Esophagus mucosa (tissue), 1 donor: ENCODE results near the gene SPSB1. TPM values are rescaled to one million over a fixed set of nuclear protein-coding genes. Genes with fewer than 3 reads are reported as not detected.

Source experiments
- ATAC-seq: fragments of 200-7000 bp; cut with Tn5 transposase; one replicate; pipeline ENCODE4 v1.9.1; 2020
- total RNA-seq: library from RNA; stranded (reverse); gene quantifications from one replicate; pipeline ENCODE4 v1.2.4, GENCODE V29; 2023
- donor health status: DM: yes; HTN: yes; CAD: no.

Gene SPSB1
- 15.5 TPM for total RNA-seq

DNA sequence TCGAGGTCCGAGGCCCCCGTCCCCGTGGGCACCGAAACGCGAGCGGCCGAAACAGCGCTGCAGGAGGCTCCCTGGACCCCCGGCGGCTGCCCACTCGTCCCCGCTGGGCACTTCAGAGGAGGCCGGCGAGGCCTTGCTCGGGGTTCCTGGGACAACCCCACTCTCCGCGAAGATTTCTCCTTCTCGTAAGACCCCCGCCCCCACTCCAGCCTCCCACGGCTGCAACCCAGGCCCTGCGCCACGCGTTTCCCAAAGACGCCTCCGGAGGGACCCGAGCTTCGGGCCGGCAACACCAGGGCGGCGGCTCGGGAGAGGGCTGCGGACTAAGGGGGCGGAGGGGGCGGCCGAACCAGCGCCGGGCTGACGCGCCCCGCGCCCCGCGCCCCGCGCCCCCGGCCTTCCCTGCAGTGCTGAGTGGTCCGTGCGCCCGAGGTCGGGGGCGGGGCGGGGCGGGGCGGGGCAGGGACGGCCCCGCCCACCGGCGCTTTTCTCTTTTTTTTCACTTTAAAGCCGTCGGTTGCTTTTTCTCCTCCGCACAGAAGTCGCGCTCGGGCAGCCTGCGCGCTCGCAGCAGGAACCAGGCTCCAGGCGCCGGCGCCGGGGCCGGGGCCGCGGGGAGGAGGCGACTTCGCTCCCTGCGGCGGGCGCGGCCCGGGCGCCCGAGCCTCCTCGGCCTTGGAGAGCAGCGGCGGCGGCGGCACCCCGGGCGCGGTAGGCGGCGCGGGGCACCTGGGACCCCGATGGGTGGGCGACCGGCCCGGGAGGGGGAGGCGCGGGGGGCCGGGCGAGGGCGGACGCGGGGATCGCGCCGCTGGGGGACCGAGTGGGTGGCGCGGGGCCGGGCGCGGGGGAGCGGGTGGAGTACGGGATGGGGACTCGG, at the start of gene SPSB1:
SPSB1 (plus strand) TSS at position 534 of the 880 bp plus-strand sequence. CDS start 62,998 bp downstream, outside the sequence.
- ATAC-seq, result peak; percentile 35

DNA sequence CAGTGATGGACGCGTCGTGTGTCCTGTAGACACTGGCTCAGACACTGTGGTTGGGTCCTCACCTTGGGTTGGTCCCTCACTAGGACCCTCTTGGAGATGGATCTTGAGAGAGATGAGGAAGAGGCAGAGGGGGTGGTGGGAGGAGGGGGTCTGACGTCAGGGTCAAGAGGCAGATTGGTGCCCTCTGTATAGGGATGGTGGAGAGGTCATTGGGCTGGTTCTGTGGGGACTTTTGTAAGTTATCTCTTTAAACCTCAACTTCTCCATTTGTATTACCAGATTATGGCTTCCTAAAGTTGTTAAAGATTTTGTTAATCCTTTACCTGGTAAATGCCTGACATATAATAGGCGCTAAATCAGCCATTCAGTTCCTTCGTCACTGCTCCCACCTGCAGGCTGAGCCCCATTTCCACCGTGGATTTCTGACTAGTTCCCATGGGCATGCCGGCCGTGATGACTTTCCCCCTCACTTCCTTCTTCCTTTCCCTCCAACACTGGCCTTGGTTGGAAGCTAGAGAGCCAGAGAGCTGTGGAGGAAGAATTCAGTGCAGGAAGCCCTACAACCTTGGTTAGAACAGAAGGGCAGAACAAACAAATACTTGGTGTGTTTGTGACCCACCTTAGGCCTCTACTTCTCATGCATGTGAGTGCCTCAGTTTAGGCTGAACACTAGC, 49.5 kb upstream of the SPSB1 start:
- no peak for ATAC-seq

DNA sequence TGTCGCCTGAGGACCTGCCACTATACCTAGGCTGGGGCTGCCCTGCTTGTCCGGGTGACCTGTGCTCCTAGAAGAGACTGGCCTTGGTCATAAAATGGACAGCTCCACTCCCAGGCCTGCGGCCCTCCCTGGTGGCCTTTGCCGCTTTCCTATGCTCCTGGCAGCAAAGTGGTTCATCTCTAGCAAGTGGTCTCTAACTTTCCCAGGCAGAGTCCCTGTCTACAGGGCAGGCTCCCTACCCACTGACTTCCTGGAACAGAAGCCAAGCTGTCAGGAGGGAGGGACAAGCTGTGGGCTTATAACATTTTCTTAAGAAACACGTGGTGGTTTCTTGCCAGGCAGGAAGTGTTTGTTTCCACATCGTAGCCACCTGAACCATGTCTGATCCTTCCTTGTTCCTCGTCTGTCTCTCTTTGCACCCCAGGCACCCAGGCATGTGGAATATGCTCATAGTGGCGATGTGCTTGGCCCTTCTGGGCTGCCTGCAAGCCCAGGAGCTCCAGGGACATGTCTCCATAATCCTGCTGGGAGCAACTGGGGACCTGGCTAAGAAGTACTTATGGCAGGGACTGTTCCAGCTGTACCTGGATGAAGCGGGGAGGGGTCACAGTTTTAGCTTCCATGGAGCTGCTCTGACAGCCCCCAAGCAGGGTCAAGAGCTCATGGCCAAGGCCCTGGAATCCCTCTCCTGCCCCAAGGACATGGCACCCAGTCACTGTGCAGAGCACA, 48.0 kb upstream of the SPSB1 start:
- ATAC-seq, result peak; percentile 70

DNA sequence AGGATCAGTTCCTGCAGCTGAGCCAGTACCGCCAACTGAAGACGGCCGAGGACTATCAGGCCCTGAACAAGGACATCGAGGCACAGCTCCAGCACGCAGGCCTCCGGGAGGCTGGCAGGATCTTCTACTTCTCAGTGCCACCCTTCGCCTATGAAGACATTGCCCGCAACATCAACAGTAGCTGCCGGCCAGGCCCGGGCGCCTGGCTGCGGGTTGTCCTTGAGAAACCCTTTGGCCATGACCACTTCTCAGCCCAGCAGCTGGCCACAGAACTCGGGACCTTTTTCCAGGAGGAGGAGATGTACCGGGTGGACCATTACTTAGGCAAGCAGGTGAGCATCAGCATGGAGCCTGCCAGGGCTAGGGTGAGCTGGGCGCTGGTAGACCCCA, 47.5 kb upstream of the SPSB1 start:
- ATAC-seq, result no peak

DNA sequence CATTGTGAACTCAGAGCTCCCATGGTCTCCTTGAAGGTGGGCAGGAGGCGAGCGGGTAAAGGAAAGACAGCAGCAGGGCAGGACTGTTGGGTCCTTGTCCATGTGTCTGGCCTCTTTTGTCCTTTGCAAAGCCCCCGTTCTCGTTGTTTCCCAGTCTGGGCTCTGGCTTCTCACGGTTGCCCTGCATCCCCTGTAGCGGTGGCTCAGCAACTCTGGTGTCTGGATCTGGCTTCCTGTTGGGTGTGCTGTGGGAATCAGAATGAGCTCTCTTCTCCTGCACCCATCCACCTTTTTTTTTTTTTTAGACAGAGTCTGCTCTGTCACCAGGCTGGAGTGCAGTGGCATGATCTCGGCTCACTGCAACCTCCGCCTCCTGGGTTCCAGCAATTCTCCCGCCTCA, 47.0 kb upstream of the SPSB1 start:
- ATAC-seq, result no peak

DNA sequence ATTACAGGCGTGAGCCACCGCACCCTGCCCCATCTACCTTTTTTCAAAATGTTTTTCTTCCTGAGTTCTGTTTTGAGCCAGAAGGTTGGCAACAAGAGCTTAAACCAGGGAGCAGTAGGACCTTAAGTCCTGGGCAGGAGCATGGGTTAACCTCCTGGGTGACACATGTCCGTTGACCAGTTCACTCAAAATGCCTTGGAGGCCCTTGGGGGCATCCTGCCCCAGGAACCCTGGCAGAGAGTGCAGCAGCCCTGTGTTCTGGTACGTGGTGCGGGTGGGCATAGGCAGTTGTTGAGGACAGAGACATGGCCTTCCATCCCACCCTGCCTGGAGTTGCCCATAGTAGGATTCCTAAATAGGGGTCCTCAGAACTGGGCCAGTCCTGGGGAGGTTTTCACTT, 46.5 kb upstream of the SPSB1 start:
- no peak for ATAC-seq

DNA sequence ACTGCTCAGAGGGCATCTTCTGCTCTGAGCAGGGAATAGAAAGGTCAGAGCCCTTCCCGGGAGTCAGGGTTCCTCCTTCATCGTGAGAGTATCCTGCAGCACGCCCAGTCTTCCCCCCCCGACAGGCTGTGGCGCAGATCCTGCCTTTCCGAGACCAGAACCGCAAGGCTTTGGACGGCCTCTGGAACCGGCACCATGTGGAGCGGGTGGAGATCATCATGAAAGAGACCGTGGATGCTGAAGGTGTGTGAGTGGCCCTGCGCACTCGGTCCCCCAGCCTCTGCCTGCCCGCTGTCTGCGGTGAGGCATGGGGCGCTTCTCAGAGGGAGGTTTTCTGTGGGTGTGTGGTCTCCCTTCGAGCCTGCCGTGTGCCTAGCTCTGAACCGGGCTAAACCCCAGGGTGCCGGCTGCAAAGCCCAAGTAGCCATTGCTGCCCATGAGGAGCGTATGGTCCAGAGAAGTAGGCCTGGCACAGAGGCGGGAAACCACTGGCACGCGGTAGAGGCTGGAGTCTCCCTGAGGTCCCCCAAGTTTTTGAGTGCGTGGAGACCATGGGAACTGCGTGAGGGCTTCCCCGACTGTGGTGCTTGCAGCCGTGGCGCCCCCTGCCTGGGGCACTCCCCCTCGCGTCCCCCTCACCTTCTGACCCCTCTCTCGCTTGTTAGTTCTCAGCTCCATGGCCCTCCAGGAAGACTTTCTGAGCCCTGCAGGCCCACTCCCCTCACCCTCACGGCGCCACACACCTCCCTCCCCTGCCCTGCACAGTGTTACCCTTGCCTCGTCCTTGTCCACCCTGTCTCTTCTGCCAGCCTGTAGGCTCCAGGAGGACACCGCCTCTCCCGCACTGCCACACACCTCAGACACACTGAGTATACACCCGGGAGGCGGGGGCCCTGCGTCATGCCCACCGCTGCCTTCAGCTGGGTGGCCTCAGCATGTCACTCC, 45.6 kb upstream of the SPSB1 start:
- ATAC-seq, result no peak

DNA sequence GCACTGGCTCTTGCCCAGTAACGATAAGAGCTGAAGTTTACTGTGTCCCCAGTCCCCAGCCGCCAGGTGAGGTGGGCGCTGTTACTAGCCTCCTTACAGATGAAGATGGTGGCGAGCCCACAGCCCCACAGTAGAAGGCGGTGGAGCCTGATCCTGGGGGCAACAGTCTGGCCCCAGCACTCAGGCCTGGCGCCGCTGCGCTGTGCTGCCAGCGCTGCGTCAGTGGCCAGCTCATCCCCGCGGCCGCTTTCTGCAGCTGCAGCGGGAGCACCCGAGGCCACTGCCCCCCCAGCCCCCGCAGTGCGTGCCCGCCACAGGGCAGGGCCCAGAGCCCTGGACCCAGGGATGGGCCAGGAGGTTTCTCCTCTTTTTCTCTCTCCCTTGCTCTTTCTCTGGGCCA, 44.8 kb upstream of the SPSB1 start:
- ATAC-seq, result no peak

DNA sequence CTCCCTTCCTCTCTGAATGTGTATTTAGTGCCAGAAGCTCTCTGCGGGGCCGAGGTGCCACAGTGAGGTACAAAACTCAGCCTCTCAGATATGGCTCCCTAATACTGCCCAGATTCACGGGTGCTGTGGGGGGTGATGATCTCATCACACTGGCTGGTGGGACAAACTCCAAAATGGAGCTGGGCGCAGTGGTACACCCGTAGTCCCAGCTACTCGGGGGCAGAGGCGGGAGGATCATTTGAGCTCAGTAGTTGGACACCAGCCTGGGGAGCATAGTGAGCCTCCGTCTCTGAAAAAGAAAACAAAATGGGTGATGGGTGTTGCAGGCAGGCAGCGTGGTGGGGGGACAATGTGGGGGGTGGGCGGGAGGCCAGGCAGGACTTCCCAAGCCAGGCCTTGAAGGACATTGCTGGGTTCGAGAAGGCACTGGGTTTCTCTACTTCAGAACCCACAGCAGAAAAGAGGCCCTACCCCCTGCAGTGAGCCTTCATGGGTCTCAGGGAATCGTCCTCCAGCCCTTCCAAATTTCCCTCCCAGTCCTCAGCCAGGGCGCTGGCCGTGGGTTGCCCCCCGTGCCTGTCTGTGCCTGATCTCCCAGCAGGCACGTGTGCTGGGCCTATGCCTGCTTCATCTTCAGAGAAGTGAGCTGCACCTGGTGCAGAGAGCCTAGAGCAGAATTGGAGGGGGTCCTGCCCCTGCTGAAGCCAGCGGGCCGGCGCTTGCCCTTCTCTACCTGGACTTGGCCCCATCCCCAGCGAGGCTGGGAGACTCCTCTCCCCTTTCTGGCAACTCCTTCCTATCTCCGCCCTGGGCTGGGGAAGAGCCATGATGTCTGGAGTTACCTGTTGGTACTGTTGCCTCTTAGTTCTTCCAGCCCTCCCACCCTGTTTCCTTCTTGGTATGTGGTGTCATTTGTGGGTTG, 44.1 kb upstream of the SPSB1 start:
- ATAC-seq, result peak; percentile 2

DNA sequence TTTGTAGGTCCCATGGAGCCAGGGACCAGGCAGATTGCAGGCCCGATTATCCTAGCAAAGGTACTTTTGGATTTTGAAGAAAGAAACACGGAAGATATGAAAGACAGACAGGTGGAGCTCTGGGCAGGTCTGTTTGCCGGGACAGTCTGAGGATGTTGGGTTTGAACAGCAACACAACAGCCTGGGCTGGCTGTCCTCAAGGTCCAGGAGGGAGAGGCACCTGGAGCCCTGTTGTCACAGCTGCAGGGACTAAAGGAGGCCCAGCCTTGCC, 43.5 kb upstream of the SPSB1 start:
- ATAC-seq, result no peak

DNA sequence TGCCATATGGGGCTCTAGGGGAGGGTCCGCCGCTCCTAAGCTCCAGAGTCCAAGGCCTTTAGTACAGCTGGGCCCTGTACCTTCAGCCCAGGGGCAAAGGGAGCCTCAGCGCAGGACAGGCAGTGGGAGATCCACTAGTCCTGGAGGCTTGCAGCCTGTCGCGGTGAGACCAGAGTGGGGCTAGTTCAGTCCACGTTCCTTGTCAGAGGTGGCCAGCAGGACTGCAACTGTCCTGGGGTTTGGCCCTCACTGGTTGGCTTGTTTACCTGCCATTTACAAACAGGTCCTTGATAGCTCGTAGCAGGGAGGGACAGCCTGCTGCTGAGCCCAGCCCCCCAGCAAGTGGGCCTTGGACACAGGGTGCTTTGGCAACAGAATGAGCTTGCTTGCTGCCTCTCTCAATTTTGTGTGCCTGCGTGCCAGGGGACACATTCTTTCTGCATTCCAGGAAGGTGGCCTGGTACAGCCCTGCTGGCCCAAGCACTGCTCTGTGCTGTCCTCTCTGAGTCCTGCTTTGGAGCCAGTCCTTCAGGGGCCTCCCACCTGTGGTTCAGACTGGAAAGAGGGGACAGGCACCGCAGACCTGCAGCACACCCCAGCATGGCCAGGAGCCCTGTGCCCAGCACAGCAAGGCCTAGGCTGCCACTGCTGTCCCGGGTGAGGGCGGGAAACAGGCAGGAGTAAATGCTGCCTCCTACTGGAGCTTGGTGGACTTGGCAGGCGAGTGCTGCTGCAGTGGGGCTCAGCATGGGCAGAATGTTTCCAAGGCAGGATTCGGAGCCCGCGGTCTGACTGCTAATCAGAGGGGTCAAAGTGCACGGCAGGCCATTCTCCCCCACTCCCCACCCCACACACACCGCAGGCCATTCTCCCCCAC, 42.9 kb upstream of the SPSB1 start:
- peak; percentile 63 for ATAC-seq

DNA sequence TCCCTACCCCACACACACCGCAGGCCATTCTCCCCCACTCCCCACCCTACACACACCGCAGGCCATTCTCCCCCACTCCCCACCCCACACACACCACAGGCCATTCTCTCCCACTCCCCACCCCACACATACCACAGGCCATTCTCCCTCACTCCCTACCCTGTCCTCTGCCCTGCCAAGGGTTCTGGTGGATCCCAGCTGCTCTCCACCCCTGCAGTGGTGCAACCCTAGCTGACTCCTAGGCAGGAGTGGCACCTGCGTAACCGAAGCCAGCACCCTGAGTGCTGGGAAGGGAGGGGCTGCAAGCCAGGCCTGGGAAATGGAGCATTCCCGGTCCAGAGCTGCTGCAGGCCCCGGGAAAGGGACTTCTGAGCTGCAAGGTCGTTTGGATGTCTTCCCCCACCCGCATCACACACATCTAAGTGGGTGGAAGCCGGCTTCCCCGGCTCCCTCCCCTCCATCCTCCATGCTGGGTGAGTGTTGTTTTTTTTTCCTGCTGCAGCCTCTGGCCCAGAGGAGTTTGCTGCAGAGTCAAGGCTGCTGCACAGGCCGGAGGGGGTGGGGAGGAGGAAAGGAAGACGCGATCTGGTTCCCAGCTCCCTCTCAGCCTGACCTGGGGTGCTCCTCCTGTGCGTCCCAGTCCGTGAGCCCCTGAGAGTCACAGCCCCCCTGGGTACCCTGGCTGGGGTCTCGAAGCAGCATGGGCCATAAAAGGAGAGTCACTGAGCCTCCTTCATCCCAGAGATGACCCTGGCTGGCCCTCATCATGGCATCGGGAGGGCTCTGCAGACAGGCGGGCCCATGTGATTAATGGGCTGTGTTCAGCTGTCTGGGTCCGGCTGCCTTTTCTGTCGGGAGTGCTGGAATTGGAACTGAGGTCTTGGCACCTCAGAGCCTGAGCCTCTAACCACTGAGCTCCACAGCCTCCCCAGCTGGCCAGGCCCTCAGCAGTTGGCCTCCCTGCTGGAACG, 42.0 kb upstream of the SPSB1 start:
- peak; percentile 62 for ATAC-seq

DNA sequence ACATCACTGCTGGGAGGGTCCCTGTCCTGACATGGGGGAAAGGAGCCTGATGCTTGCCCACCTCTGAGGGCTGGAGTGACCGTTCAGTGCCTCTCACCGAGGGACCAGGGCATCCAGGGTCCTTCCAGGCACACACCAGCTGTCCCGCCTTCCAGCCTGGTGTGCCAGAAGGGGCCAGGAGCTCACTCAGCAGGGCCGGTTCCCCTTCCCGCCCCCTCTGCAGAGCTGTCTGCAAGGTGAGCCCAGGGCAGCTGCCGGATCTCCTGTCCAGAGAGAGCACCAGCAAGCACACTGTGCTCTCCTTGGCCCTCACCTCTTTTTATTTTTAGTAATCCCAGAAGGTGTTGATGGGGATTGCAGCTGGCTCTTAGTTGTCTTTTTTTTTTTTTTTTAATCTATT, 41.2 kb upstream of the SPSB1 start:
- no peak for ATAC-seq

DNA sequence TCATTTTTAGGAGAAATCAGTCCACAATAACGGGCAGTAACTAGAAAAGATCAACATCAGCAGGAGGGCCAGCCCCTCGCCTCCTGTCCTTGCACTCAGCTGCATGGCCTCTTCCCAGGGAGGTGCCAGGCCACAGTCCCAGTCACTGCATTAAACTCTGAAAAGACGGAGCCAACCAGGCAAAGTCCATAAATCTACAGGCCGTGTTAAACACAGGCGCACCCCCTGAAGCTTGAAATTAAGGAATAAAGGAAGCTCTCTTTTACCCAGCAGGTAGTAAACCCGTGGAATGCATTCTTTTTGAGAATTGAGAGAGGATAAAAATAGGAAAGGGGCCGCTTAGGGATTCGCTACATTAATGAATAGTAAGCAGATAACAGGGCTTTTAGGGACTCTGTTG, 39.7 kb upstream of the SPSB1 start:
- no peak for ATAC-seq

DNA sequence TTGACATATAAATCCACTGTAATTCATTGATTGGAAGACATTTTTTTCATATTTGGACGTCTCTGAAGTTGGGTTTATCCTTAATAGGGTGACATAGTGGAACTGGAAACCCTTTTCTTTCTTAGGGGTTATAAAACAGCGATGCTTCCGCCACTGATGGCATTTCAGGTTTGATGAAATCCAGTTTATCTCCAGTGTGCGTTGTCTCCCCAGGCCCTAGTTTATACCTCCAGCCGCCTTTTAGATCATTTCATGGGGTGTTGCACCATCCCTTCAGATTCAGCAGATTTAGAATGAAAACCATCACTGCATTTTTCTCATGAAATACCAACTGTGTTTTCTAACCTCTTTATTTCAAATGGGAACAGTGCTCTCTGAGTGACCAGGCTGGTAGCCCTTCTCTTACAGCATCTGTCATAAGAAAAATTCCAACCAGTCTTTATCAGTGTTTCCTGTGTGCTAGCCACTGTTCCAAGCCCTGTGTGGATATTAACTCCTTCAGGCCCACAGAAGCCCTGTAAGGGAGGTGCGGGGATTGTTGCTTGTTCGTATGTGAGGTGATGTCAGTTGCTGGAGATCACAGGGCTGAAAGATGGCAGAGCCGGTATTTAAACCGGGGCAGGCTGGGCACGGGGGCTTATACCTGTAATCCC, 39.1 kb upstream of the SPSB1 start:
- ATAC-seq, result no peak

DNA sequence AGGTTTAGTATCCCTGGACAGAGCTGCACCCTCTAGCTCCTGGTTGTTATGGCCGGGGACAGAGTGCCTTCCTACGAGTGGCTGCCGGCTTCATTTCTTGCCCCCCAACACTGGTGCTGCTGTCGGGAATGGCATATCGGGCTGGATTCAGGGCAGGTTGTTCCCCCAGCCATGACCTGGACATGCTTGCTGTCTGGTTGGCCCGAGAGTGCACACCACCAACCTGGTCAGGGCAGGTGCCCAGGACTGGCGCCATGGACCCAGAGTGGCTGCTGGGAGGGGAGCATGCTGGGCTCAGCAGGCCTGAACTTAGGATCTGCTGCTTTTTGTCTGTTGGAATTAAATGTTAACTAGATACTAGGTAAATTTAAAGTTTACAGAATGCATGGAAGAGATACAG, 36.4 kb upstream of the SPSB1 start:
- ATAC-seq, result no peak

DNA sequence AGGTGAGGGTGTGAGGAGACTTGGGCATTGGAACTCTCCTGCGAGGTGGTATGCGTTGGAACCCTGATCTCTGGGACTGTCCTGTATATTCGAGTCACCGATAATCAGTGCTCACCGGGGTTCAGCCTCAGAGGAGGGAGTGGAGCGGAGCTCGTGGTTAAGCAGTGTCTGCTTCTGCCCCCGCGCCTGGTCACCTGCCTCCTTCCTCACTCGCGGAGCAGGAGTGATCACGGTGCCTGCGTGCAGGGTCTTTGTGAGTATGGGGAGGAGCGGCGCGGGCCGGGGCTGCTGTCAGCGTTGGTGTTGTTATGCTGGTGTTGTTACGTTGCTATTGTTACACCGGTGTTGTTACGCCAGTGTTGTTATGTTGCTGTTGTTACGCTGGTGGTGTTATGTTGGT, 34.8 kb upstream of the SPSB1 start:
- no peak for ATAC-seq

DNA sequence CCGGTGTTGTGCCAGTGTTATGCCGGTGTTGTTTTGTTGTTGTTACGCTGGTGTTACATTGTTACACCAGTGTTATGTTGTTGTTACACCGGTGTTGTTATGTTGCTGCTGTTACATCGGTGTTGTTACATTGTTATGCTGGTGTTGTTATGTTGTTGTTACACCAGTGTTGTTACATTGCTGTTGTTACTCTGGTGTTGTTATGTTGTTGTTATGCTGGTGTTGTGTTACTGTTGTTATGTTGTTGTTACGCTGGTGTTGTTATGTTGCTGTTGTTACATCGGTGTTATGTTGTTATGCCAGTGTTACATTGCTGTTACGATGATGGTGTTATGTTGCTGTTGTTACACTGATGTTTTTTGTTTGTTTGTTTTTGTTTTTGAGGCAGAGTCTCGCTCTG, 34.1 kb upstream of the SPSB1 start:
- ATAC-seq, result no peak
